Natural killer cell treated with Interleukin-12 subunit alpha and Interleukin-12 subunit beta and Interleukin-15 and Interleukin-18, amount 100 ng/mL, for 72 hours (primary cell): ENCODE measurements around the gene CALD1. TPM values are rescaled to one million over a fixed set of nuclear protein-coding genes. Genes with fewer than 3 reads are reported as not detected.

Source experiments
- ATAC-seq, 2 donors: fragments of 150-1000 bp; cut with Tn5 transposase in 1 of 2; sonication (Bioruptor Pico), chemical (Tn5 transposase) in 1 of 2; 2 replicates each; pipeline ENCODE4 v1.10.0; 2021
- DNase-seq: peaks from one replicate; pipeline ENCODE4 v3.0.0; 2022; ENCODE audit warnings: low spot score
- H3K27ac Mint-ChIP-seq, 2 donors: 1 replicate in 1 of 2; 2 replicates in 1 of 2; pipeline ENCODE4 v1.8.0; 2022; ENCODE audit warnings: mixed read lengths in 2 of 2, mild to moderate bottlenecking in 1 of 2, moderate library complexity in 1 of 2
- H3K27me3 Mint-ChIP-seq, 2 donors: 1 replicate in 1 of 2; 2 replicates in 1 of 2; pipeline ENCODE4 v1.8.0; 2022; ENCODE audit warnings: mixed read lengths in 2 of 2
- H3K36me3 Mint-ChIP-seq: one replicate; pipeline ENCODE4 v1.8.0; 2022; ENCODE audit warnings: mixed read lengths
- H3K4me1 Mint-ChIP-seq, 2 donors: 1 replicate in 1 of 2; 2 replicates in 1 of 2; pipeline ENCODE4 v1.8.0; 2022; ENCODE audit warnings: low read depth in 2 of 2, mixed read lengths in 2 of 2, mild to moderate bottlenecking in 1 of 2
- H3K4me3 Mint-ChIP-seq: one replicate; pipeline ENCODE4 v1.8.0; 2022; ENCODE audit warnings: mixed read lengths
- H3K9me3 Mint-ChIP-seq: 2 replicates; pipeline ENCODE4 v1.8.0; 2022; ENCODE audit warnings: mixed read lengths
- total RNA-seq, 2 donors: library from RNA; stranded (reverse); gene quantifications; one replicate each; pipeline ENCODE4 v1.2.3, GENCODE V29; 2022

The CALD1 gene
- total RNA-seq, 2 donors from 2014 or later, result 0.11 to 0.40 TPM

GRCh38 chr7:134747326-134747725, 32.1 kb upstream of the CALD1 start:
- no peak overlapping the region for H3K4me3 Mint-ChIP-seq
- no peaks in the 10 kb centered on the region for H3K9me3 Mint-ChIP-seq
- H3K36me3 Mint-ChIP-seq, result no peaks in the 10 kb centered on the region
- no peak overlapping the region for H3K27ac Mint-ChIP-seq
- peaks cover 27 to 29% of the 10 kb centered on the region in 2 donors for H3K27me3 Mint-ChIP-seq
- H3K4me1 Mint-ChIP-seq, result no peaks in the 10 kb centered on the region
- DNase-seq (no peak), ATAC-seq (peak; percentile 8 to 20)

DNA sequence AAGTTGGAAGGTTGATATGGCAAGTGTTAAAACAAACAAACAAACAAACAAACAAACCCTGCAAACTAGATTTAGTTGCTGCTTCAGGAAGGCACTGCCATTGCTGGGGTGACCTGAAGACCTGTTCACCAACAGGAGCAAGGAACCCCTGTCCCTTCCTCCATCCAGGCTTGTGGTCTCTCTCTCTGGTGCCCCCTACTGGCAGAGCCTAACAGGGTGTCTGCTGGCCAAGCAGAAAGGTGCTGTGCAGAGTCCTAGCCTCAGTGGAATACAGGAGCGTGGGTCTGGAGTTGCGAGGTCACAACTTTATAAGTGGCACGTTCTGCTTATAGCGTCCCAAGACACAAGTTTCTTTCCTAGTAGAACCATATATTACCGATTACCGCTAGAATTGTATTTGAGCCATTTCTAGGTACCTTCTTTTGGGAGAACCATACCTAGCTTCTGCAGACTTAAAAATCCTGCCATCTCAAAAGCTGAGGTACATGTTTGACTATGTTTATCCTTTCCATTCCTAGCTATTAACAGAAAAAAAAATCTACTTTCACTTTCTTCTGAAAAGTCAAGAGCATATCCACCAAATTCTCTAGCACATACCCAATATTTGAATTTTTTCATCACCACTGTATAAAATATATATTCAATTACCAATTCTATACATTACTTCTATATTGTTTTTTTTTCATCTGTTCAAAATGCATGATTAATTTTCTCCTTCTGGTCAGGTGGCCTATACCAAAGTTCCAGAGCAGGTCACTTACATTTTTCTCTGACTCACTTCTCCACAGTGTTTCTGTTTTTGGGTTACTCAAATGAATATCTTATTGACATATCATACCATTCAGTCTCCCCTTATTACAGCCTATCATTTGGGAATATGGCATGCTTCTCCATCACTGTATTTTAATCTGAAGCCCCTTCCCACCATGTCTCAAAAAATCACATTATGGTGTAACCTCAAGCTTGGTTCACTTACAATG, 29.1 kb upstream of the CALD1 start:
- Mint-ChIP-seq H3K27me3 (peaks cover 14 to 19% of the 10 kb centered on the region in 2 donors), H3K36me3 (no peaks in the 10 kb centered on the region), H3K4me1 (no peaks in the 10 kb centered on the region), H3K9me3 (no peaks in the 10 kb centered on the region), H3K27ac (no peak overlapping the region), H3K4me3 (no peak overlapping the region)
- peak in 1 of 2 donors; percentile 80 for ATAC-seq
- DNase-seq, result peak; percentile 78

- H3K36me3 Mint-ChIP-seq, result no peaks in the 10 kb centered on the region
- H3K9me3 Mint-ChIP-seq, result no peaks in the 10 kb centered on the region
- DNase-seq (no peak), ATAC-seq (no peak)
- H3K27ac Mint-ChIP-seq, result no peak overlapping the region
- H3K4me1 Mint-ChIP-seq, result no peaks in the 10 kb centered on the region
- H3K27me3 Mint-ChIP-seq, result peaks cover under 1% of the 10 kb centered on the region in 2 donors
- no peak overlapping the region for H3K4me3 Mint-ChIP-seq
Observed at GRCh38 chr7:134752006-134752760, 27.3 kb upstream of the CALD1 start.

DNA sequence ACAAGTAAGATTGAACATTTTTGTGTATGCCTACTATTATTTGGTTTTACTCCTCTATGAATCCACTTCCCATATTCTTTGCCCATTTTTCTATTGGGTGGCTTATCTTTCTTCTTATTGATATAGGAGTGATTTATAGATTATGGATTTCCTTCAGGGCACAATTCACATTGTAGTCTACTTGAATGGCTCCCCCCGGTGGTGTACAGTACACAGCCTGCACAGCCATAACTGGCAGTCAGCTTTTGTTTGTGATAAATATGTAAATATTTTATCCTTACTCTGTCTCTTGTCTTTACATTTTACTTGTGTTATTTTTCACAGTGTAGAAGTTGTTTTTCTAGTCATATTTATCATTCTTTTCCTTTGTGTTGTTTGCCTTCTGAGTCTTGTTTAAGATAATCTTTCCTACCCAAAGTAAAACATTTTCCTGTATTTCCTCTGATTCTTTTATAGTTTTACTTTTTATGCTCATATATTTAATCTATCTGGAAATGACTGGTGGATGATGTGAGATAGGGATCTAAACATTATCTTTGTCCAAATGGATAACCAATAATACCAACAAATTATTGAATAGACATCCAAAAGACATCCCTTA, 23.9 kb upstream of the CALD1 start:
- H3K9me3 Mint-ChIP-seq, result no peaks in the 10 kb centered on the region
- H3K4me3 Mint-ChIP-seq, result no peak overlapping the region
- no peak for ATAC-seq
- no peaks in the 10 kb centered on the region for H3K36me3 Mint-ChIP-seq
- H3K27ac Mint-ChIP-seq, result no peak overlapping the region
- no peak for DNase-seq
- H3K4me1 Mint-ChIP-seq, result no peaks in the 10 kb centered on the region
- H3K27me3 Mint-ChIP-seq, result peaks cover 11 to 18% of the 10 kb centered on the region in 2 donors

DNA sequence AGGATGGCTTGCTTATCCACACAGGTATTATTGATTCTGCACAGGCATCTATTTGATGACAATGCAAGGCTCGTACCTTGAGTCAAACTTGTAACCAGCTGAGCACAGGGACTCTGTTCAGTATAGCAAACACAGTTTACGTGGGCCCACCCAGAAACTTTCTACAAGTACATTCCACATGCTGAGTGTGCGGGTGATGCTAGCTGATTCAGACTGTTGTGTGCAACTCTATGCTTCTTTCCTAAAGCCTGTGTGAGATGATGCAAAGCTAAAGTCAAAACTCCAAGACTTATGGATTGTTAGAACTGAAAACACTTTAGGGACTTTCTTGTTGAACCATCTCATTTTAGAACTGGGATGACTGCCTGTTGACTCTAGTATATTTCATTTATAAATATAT, 21.5 kb upstream of the CALD1 start:
- H3K4me3 Mint-ChIP-seq, result no peak overlapping the region
- no peaks in the 10 kb centered on the region for H3K36me3 Mint-ChIP-seq
- ATAC-seq (no peak), DNase-seq (no peak)
- H3K27me3 Mint-ChIP-seq, result peaks cover 18 to 32% of the 10 kb centered on the region in 2 donors
- H3K9me3 Mint-ChIP-seq, result no peaks in the 10 kb centered on the region
- no peak overlapping the region for H3K27ac Mint-ChIP-seq
- H3K4me1 Mint-ChIP-seq, result no peaks in the 10 kb centered on the region

DNA sequence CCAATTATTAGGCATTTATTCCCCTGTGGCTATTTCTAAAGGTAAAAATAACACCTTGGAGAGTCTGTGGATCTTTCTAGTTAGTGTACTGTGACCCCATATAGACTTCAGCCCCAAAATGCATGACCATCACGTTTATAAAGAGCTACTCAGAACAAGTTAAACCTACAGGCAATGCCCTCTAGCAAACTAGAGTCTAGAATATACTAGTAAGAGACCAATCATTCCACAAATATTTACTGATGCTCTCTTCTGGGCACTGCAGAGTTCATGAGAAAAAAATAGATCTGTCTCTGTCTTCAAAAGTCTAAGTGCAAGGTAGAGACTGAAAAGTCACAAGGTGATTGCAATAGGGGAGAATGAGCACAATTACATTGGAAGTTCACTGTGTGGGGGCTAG, 20.5 kb upstream of the CALD1 start:
- Mint-ChIP-seq H3K27me3 (peaks cover 20 to 36% of the 10 kb centered on the region in 2 donors), H3K4me3 (no peak overlapping the region), H3K4me1 (no peaks in the 10 kb centered on the region), H3K36me3 (no peaks in the 10 kb centered on the region), H3K27ac (no peak overlapping the region), H3K9me3 (no peaks in the 10 kb centered on the region)
- ATAC-seq, result no peak
- no peak for DNase-seq

DNA sequence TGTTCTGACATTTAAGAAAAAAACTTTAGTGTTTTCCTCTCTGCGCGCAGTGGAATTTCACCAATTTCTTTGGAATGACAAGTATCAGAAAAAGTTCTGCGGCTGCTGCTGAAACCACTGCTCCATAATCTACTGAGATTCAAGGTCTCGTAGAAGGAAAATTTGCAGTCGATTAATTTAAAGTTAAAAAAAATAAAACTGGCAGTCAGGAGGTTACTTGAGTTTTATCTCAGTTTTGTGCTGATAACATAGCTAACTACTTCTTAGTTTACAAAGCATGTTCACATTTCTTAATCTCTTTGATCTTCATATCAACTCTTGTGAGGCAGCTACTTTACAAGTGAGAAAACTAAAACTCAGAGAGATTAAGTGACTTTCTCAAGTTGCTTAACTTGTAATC, 18.2 kb upstream of the CALD1 start:
- no peaks in the 10 kb centered on the region for H3K4me1 Mint-ChIP-seq
- DNase-seq (no peak), ATAC-seq (no peak)
- H3K27me3 Mint-ChIP-seq, result peaks cover 25 to 53% of the 10 kb centered on the region in 2 donors
- no peak overlapping the region for H3K4me3 Mint-ChIP-seq
- H3K36me3 Mint-ChIP-seq, result no peaks in the 10 kb centered on the region
- H3K9me3 Mint-ChIP-seq, result no peaks in the 10 kb centered on the region
- no peak overlapping the region for H3K27ac Mint-ChIP-seq

DNA sequence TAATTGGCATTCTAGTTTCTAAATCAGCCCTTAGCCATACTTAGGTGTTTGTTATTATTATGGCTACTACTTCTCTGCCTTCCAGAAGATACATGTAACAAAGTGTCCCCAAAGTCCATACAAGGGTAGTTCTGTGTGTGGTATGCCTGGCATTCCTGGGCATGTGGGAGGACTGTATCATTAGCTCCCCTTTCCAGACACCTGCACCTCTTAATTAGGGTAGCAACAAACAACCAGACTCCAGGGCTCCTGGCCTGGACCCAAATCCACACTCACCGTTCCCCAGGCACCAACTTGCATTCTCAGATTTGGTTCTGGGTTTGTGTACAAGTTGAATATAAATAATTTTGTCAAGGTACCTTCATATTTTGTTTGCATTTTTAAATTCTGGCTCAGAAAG, 15.5 kb upstream of the CALD1 start:
- H3K4me1 Mint-ChIP-seq, result no peaks in the 10 kb centered on the region
- DNase-seq, result no peak
- H3K9me3 Mint-ChIP-seq, result no peaks in the 10 kb centered on the region
- H3K27me3 Mint-ChIP-seq, result peaks cover 28 to 56% of the 10 kb centered on the region in 2 donors
- H3K36me3 Mint-ChIP-seq, result no peaks in the 10 kb centered on the region
- H3K27ac Mint-ChIP-seq, result no peak overlapping the region
- H3K4me3 Mint-ChIP-seq, result no peak overlapping the region
- no peak for ATAC-seq

DNA sequence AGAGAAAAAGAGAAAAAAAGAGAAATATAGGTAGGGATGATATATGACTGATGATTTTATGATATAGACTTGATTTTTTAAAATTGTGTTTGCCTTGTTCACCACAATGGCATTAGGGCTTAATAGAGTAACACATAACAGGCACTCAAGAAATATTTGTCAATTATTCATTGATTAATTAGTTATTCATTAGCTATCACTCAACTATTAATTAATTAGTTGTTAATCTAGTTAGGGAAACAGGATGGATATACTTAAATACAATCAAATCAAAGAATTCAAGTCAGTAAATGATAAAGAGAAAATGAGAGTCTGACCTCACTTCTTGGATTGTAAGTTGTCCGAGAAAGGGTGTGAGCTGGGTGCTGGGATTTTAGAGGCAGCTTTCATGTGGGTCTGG, 15.1 kb upstream of the CALD1 start:
- no peak overlapping the region for H3K4me3 Mint-ChIP-seq
- no peak overlapping the region for H3K27ac Mint-ChIP-seq
- H3K9me3 Mint-ChIP-seq, result no peaks in the 10 kb centered on the region
- DNase-seq (no peak), ATAC-seq (no peak)
- H3K36me3 Mint-ChIP-seq, result no peaks in the 10 kb centered on the region
- peaks cover 25 to 52% of the 10 kb centered on the region in 2 donors for H3K27me3 Mint-ChIP-seq
- H3K4me1 Mint-ChIP-seq, result no peaks in the 10 kb centered on the region

DNA sequence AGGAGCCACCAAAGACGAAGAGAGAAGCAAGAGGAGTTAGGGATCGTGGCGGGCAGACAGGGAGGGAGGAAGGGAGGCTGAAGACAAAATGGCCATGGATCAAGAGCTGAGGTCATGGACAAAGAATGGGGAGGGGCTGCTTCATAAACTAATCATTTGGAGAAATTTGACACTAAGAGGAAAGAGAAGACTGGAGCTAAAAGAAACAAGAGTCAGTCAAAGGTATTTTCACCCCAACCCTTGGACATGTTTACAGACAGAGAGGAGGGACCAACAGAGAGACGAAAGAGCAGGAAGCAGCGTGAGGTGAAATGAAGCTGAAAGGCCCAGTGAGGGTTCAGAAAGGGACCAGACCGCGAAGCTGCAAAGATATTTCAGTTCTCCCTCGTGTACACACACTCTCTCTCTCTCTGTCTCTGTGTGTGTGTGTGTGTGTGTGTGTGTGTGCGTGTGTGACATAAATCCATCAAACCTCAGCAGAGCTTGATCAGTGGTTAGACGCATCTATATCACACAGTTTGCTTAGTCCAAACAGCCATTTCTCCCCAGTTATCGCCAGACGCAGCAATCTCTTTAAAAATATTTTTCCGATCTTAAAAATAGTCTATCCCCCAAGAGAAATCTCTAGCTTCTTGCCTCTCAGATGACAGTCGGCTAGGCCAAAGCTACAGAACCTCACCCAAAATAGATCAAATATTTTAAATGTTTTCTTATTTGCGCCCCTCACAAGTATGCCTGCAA, 12.5 kb upstream of the CALD1 start:
- ATAC-seq (no peak), DNase-seq (no peak)
- no peaks in the 10 kb centered on the region for H3K9me3 Mint-ChIP-seq
- peaks cover 23 to 44% of the 10 kb centered on the region in 2 donors for H3K27me3 Mint-ChIP-seq
- H3K27ac Mint-ChIP-seq, result no peak overlapping the region
- no peak overlapping the region for H3K4me3 Mint-ChIP-seq
- H3K4me1 Mint-ChIP-seq, result no peaks in the 10 kb centered on the region
- no peaks in the 10 kb centered on the region for H3K36me3 Mint-ChIP-seq

DNA sequence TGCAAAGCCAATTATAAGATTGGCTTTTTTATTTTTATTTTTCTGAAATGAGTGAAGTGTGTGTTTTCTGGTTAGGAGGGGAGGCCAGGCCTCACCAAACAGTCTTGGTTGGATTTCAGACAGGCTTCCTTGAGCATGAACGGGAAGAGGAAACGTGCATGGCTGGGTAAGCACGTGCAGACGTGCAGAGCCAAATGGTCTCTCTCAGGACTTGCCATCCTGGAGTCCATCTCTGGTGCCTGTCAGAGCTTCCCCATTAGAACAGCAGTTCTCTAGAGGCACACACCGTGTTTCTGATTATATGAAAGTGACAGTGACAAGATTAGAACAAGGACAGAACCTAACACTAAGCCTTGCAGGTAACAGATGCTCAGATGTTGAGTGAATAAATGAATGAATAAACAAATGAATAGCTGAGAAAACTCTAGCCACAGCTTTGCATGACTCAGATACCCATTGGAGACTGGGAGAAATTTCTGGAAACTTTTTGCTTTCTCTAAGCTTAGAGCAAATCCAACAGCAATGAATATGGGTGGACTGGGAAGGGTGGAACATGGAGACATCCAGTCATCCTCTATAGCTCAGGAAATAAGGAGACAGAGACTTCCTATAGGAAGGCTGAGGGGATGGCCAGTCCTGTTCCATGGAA, 11.8 kb upstream of the CALD1 start:
- Mint-ChIP-seq H3K27ac (no peak overlapping the region), H3K4me1 (no peaks in the 10 kb centered on the region), H3K9me3 (no peaks in the 10 kb centered on the region), H3K4me3 (no peak overlapping the region), H3K27me3 (peaks cover 21 to 37% of the 10 kb centered on the region in 2 donors), H3K36me3 (no peaks in the 10 kb centered on the region)
- DNase-seq (no peak), ATAC-seq (no peak)

DNA sequence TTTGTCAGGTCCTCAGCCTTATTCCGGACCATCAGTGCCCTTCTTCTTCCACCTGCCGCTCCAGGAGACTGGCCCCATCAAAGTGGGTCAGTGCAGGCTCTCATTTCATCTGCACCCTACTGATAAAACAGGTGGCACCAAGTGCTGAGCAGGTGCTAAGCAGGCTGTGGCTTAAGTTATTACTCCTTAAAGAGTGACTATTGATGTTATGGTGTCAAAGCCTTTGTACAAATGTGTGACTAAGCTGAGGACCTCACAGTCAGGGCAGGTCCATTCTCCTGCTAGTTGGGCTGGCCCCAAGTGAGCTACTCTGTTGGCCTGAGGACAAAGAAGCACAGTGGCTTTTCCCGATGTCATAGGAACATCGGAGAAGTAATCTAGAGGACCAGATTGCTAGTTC, 11.2 kb upstream of the CALD1 start:
- Mint-ChIP-seq H3K27ac (no peak overlapping the region), H3K36me3 (no peaks in the 10 kb centered on the region), H3K9me3 (no peaks in the 10 kb centered on the region), H3K27me3 (peaks cover 22 to 31% of the 10 kb centered on the region in 2 donors), H3K4me1 (no peaks in the 10 kb centered on the region), H3K4me3 (no peak overlapping the region)
- DNase-seq (no peak), ATAC-seq (peak; percentile 17 to 45)

DNA sequence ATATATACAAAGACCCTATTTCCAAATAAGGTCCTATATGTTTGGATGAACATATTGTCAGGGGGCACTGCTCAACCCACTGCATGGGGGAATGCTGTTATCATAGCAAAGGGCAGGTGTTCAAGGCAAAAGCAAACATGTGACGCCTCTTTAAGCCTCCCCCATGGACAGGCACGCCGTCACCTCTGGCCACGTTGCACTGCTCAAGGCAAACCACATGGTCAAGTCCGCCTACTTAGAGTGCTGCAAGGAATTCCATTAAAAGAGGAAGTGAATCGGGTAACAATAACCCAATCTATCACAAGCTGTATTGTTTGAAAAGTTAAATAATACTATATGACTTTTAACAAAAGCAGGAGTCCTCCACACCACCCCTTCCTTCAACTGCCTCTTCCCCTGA, 8.8 kb upstream of the CALD1 start:
- Mint-ChIP-seq H3K4me3 (no peak overlapping the region), H3K9me3 (no peaks in the 10 kb centered on the region), H3K4me1 (no peaks in the 10 kb centered on the region), H3K36me3 (no peaks in the 10 kb centered on the region), H3K27me3 (peaks cover 22 to 25% of the 10 kb centered on the region in 2 donors), H3K27ac (no peak overlapping the region)
- no peak for DNase-seq
- no peak for ATAC-seq
